Nephron (organoid): Measurements from ENCODE around the gene SESN3.
"Not testable (repeated sequence)": the region's sequence is repeated elsewhere in the genome, so short reads cannot be mapped to it uniquely, and the experiment has no call there.

Source experiments
- H3K27ac Mint-ChIP-seq, 3 experiments: 2 replicates each; pipeline ENCODE4 v1.8.0; 2020; ENCODE audit warnings: mixed read lengths in 3 of 3, mild to moderate bottlenecking in 2 of 3, moderate library complexity in 1 of 3
- H3K27me3 Mint-ChIP-seq: 2 replicates; pipeline ENCODE4 v1.8.0; 2021; ENCODE audit warnings: low read depth, mild to moderate bottlenecking, moderate library complexity, mixed read lengths
- H3K36me3 Mint-ChIP-seq: 2 replicates; pipeline ENCODE4 v1.8.0; 2020; ENCODE audit warnings: low read depth, mixed read lengths
- H3K4me1 Mint-ChIP-seq: 2 replicates; pipeline ENCODE4 v1.8.0; 2020; ENCODE audit warnings: mixed read lengths
- H3K4me3 Mint-ChIP-seq, 3 experiments: 2 replicates each; pipeline ENCODE4 v1.8.0; 2020; ENCODE audit warnings: mild to moderate bottlenecking in 3 of 3, mixed read lengths in 3 of 3, moderate library complexity in 2 of 3
- H3K9me3 Mint-ChIP-seq: 2 replicates; pipeline ENCODE4 v1.8.0; 2020; ENCODE audit warnings: mixed read lengths
- TF ChIP-seq, protein P1 (sequence below), 3 experiments: fragments of 200-600 bp; sonication (generic); IDR thresholded peaks; one replicate each; pipeline ENCODE4 v1.5.0; 2021; ENCODE audit warnings: antibody characterized with exemption in 3 of 3; ENCODE audit not compliant: unreplicated experiment in 3 of 3

The SESN3 gene

DNA sequence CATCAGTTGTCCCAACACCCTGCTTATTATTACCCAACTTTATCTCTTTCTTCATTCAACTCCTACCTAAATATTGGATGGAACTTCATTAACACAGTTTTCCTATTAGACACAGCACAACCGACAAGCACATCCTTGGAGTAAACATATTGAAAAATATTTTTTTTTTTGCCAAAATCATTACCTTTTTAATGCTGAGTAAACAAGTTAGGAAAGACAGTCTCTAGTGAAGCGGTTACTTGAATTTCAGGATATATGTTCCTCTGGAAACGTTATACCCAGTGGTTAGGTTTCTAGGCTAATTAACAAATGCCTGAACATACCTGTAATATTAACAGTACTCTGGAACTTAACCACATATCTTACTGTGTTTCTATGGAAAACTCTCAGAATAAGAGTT is 11.4 kb downstream of the SESN3 start:
- H3K27me3 Mint-ChIP-seq, result no peaks in the 10 kb centered on the region
- peaks cover 67% of the 10 kb centered on the region for H3K36me3 Mint-ChIP-seq
- H3K4me1 Mint-ChIP-seq, result peaks cover 16% of the 10 kb centered on the region
- peaks cover 7% of the 10 kb centered on the region for H3K9me3 Mint-ChIP-seq
- TF ChIP-seq, protein P1, sequence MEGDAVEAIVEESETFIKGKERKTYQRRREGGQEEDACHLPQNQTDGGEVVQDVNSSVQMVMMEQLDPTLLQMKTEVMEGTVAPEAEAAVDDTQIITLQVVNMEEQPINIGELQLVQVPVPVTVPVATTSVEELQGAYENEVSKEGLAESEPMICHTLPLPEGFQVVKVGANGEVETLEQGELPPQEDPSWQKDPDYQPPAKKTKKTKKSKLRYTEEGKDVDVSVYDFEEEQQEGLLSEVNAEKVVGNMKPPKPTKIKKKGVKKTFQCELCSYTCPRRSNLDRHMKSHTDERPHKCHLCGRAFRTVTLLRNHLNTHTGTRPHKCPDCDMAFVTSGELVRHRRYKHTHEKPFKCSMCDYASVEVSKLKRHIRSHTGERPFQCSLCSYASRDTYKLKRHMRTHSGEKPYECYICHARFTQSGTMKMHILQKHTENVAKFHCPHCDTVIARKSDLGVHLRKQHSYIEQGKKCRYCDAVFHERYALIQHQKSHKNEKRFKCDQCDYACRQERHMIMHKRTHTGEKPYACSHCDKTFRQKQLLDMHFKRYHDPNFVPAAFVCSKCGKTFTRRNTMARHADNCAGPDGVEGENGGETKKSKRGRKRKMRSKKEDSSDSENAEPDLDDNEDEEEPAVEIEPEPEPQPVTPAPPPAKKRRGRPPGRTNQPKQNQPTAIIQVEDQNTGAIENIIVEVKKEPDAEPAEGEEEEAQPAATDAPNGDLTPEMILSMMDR (IDR thresholded peaks at IDR 0.05; ENCODE audit: unreplicated experiment in 3 of 3), result no peak
- H3K4me3 Mint-ChIP-seq, result no peak overlapping the region
- no peak overlapping the region for H3K27ac Mint-ChIP-seq

DNA sequence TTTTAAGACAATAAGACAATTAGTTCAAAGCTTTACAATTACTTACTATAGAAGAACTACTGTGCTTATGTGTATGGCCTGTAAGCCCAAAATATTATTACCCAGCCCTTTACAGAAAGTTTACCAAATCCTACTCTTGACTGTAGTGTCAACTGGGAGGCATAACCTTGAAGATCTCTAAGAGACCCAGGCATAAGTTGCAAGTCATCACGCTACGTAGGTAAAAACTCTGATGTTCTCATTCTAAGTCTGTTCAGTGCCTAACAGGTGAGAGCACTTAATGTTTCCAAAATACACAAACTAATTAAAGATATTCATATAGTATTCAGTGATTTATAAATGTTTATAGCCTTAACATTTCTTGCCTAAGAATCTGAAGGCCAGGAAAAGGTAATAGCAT is 12.9 kb downstream of the SESN3 start:
- Mint-ChIP-seq H3K4me1 (peaks cover 16% of the 10 kb centered on the region), H3K4me3 (no peak overlapping the region), H3K27me3 (no peaks in the 10 kb centered on the region), H3K27ac (peak overlapping the region in 1 of 3 experiments; percentile 16), H3K9me3 (no peaks in the 10 kb centered on the region), H3K36me3 (peaks cover 55% of the 10 kb centered on the region)
- TF ChIP-seq, protein P1 (IDR thresholded peaks at IDR 0.05; ENCODE audit: unreplicated experiment in 3 of 3), result no peak

DNA sequence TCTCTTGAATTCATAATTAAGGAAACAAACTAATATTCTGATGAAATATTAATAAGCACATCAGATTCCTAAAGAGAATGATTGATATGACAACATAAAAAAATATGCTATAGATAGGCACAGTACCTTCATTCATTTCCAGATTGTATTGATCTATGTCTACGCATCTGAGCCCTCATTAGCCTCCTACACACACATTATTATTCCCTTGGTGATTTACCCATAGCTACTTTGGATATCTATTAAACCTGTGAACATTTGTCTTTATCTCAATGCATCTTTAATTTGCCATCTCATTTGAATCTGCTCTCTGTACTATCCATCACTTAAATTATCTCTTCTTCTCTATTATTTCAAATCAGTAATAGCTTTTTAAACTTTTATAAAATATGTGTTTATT is 18.4 kb downstream of the SESN3 start:
- Mint-ChIP-seq H3K4me3 (no peak overlapping the region), H3K27me3 (no peaks in the 10 kb centered on the region), H3K4me1 (peaks cover 20% of the 10 kb centered on the region), H3K36me3 (peaks cover 50% of the 10 kb centered on the region), H3K9me3 (peaks cover 4% of the 10 kb centered on the region), H3K27ac (no peak overlapping the region)
- TF ChIP-seq, protein P1 (IDR thresholded peaks at IDR 0.05; ENCODE audit: unreplicated experiment in 3 of 3), result no peak

DNA sequence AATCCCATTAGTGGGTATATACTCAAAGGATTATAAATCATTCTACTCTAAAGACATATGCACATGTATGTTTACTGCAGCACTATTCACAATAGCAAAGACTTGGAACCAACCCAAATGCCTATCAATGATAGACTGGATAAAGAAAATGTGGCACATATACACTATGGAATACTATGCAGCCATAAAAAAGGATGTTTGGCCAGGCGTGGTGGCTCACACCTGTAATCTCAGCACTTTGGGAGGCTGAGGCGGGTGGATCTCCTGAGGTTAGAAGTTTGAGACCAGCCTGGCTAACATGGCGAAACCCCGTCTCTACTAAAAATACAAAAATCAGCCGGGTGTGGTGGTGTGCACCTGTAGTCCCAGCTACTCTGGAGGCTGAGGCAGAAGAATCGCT is 21.5 kb downstream of the SESN3 start:
- H3K9me3 Mint-ChIP-seq, H3K4me3 Mint-ChIP-seq, H3K27ac Mint-ChIP-seq, H3K27me3 Mint-ChIP-seq: not testable (repeated sequence)
- peaks cover 20% of the 10 kb centered on the region for H3K4me1 Mint-ChIP-seq
- peaks cover 47% of the 10 kb centered on the region for H3K36me3 Mint-ChIP-seq

DNA sequence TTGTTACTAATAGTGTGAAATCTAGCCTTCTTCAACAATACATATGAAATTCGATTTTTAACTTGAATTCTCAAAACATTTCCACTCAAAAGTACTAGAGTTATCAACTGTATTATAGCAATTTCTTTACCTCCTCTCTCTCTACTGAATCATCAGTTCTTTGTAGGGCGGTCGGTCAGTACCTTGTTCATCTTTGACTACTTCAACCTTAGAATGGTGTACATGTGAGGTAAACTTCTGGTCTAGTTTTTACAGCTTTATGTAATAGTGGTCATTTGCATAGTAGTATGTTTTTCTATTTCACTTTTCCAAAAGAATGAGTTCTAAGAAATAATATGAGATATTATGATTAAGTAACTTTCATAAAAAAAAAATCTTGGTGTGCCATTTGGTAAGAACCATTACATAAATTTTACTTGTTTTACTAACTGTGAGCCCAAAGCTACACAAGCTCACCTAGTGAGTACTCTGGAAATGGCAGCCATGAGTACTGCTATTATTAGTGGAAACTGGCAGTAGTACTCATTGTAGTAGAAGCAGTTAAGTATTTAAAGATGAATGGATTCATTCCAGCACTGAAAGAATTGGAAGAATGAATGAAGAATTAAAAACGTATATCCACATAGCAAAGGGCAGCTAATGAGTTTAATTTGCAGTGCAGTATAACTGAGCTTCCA is 30.1 kb downstream of the SESN3 start:
- Mint-ChIP-seq H3K4me3 (no peak overlapping the region), H3K27ac (no peak overlapping the region), H3K4me1 (peaks cover 35% of the 10 kb centered on the region), H3K27me3 (no peaks in the 10 kb centered on the region), H3K36me3 (peaks cover 23% of the 10 kb centered on the region), H3K9me3 (no peaks in the 10 kb centered on the region)
- TF ChIP-seq, protein P1 (IDR thresholded peaks at IDR 0.05; ENCODE audit: unreplicated experiment in 3 of 3), result no peak

DNA sequence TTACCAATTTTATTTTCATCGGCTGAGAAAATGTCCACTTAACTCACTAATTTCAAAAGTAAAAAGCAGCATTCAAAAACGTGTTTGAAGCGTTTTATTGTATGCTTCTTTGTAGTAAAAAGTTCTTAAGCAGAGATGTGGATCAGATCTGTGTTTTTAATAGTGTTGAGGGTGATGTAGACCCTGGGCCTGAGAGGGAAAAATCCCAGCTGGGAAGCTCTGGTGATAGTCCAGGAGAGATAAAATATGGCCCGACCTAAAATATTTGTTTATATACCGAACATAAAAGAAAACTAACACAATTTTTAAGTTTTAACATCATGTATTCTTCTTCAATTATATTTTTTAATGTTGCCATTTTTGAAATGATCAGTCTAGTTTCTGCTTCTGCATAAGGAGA is 35.2 kb downstream of the SESN3 start:
- Mint-ChIP-seq H3K4me3 (no peak overlapping the region), H3K27ac (peak overlapping the region; percentile 31 to 78 (median 40)), H3K9me3 (no peaks in the 10 kb centered on the region), H3K36me3 (peaks cover 34% of the 10 kb centered on the region), H3K27me3 (no peaks in the 10 kb centered on the region), H3K4me1 (peaks cover 29% of the 10 kb centered on the region)
- TF ChIP-seq, protein P1 (IDR thresholded peaks at IDR 0.05; ENCODE audit: unreplicated experiment in 3 of 3), result no peak
